H9 (cell line): ENCODE measurements around the gene HOXC13. TPM values are rescaled to one million over a fixed set of nuclear protein-coding genes. Genes with fewer than 3 reads are reported as not detected.

Experiments used
- DNase-seq: peaks from one replicate; pipeline ENCODE4 v3.0.0-alpha.2; 2017
- H2AFZ ChIP-seq: one replicate; pipeline ENCODE4 v1.6.1; 2013; ENCODE audit warnings: mild to moderate bottlenecking, low read length, control low read depth, moderate library complexity
- H2AK5ac ChIP-seq: 2 replicates; pipeline ENCODE4 v1.6.1; 2013; ENCODE audit warnings: low read length, control low read depth, mixed read lengths; ENCODE audit not compliant: insufficient read length
- H2BK120ac ChIP-seq: one replicate; pipeline ENCODE4 v1.6.1; 2013; ENCODE audit warnings: low read depth, mild to moderate bottlenecking, low read length, control low read depth, inconsistent platforms; ENCODE audit not compliant: poor library complexity, severe bottlenecking
- H2BK12ac ChIP-seq: 2 replicates; pipeline ENCODE4 v1.6.1; 2013; ENCODE audit warnings: low read length, control low read depth, mixed read lengths, low read depth; ENCODE audit not compliant: insufficient read length
- H2BK15ac ChIP-seq: 2 replicates; pipeline ENCODE4 v1.6.1; 2013; ENCODE audit warnings: low read depth, low read length, control low read depth
- H2BK20ac ChIP-seq: one replicate; pipeline ENCODE4 v1.6.1; 2013; ENCODE audit warnings: low read depth, mild to moderate bottlenecking, low read length, control low read depth, inconsistent platforms; ENCODE audit not compliant: poor library complexity, severe bottlenecking
- H2BK5ac ChIP-seq: 2 replicates; pipeline ENCODE4 v1.6.1; 2013; ENCODE audit warnings: low read length, control low read depth, mixed read lengths; ENCODE audit not compliant: insufficient read length
- H3K14ac ChIP-seq: 2 replicates; pipeline ENCODE4 v1.6.1; 2013; ENCODE audit warnings: low read length, control low read depth; ENCODE audit not compliant: insufficient read depth
- H3K18ac ChIP-seq: 2 replicates; pipeline ENCODE4 v1.6.1; 2013; ENCODE audit warnings: low read depth, mild to moderate bottlenecking, mixed read lengths, low read length, control low read depth; ENCODE audit not compliant: insufficient read length
- H3K23ac ChIP-seq: 2 replicates; pipeline ENCODE4 v1.6.1; 2013; ENCODE audit warnings: low read length, control low read depth, mixed read lengths, low read depth; ENCODE audit not compliant: insufficient read length
- H3K23me2 ChIP-seq: 2 replicates; pipeline ENCODE4 v1.6.1; 2013; ENCODE audit warnings: low read depth, mild to moderate bottlenecking, mixed read lengths, low read length, control low read depth; ENCODE audit not compliant: insufficient read length, poor library complexity, severe bottlenecking
- H3K27ac ChIP-seq: 2 replicates; pipeline ENCODE4 v1.5.1; 2013; ENCODE audit warnings: low read length, control low read depth, mixed read lengths, low read depth; ENCODE audit not compliant: insufficient read length
- H3K27me3 ChIP-seq: 2 replicates; pipeline ENCODE4 v1.6.1; 2013; ENCODE audit warnings: low read length, control low read depth, inconsistent platforms; ENCODE audit not compliant: insufficient read depth
- H3K4ac ChIP-seq: 2 replicates; pipeline ENCODE4 v1.6.1; 2013; ENCODE audit warnings: low read depth, mild to moderate bottlenecking, control low read depth, inconsistent platforms, low read length, moderate library complexity
- H3K4me1 ChIP-seq: 2 replicates; pipeline ENCODE4 v1.6.1; 2013; ENCODE audit warnings: low read length, control low read depth, inconsistent platforms; ENCODE audit not compliant: insufficient read depth
- H3K4me2 ChIP-seq: 2 replicates; pipeline ENCODE4 v1.6.1; 2013; ENCODE audit warnings: low read length, control low read depth, mixed read lengths; ENCODE audit not compliant: insufficient read length, insufficient read depth
- H3K56ac ChIP-seq: 2 replicates; pipeline ENCODE4 v1.6.1; 2013; ENCODE audit warnings: low read depth, mild to moderate bottlenecking, mixed read lengths, low read length, control low read depth; ENCODE audit not compliant: insufficient read length
- H3K79me1 ChIP-seq: 2 replicates; pipeline ENCODE4 v1.6.1; 2013; ENCODE audit warnings: low read depth, mild to moderate bottlenecking, moderate library complexity, low read length, control low read depth, inconsistent platforms; ENCODE audit not compliant: insufficient read depth, poor library complexity, severe bottlenecking
- H3K79me2 ChIP-seq: 2 replicates; pipeline ENCODE4 v1.6.1; 2013; ENCODE audit warnings: low read length, control low read depth, inconsistent platforms; ENCODE audit not compliant: insufficient read depth
- H3K9ac ChIP-seq: 2 replicates; pipeline ENCODE4 v1.6.1; 2013; ENCODE audit warnings: low read length, control low read depth, mixed read lengths; ENCODE audit not compliant: insufficient read length; ENCODE audit errors: extremely low read depth
- H3K9me3 ChIP-seq: one replicate; pipeline ENCODE4 v1.6.1; 2013; ENCODE audit warnings: low read depth, low read length, inconsistent platforms; ENCODE audit not compliant: control insufficient read depth
- H3T11ph ChIP-seq: one replicate; pipeline ENCODE4 v1.6.1; 2013; ENCODE audit warnings: mild to moderate bottlenecking, low read length, control low read depth, inconsistent platforms
- H4K20me1 ChIP-seq: one replicate; pipeline ENCODE4 v1.6.1; 2013; ENCODE audit not compliant: control insufficient read depth, insufficient read length, insufficient read depth
- H4K5ac ChIP-seq: 2 replicates; pipeline ENCODE4 v1.6.1; 2013; ENCODE audit warnings: low read depth, mild to moderate bottlenecking, mixed read lengths, low read length, control low read depth; ENCODE audit not compliant: insufficient read length
- H4K8ac ChIP-seq: replicated peaks from 2 replicates; pipeline ENCODE4 v1.6.1; 2013; ENCODE audit warnings: low read length, control low read depth, mixed read lengths, low read depth; ENCODE audit not compliant: insufficient read length
- H4K91ac ChIP-seq: 2 replicates; pipeline ENCODE4 v1.6.1; 2013; ENCODE audit warnings: low read depth, mild to moderate bottlenecking, moderate library complexity, mixed read lengths, low read length, control low read depth; ENCODE audit not compliant: insufficient read length
- H3K27ac Mint-ChIP-seq, 3 experiments: 2 replicates in 2 of 3; 3 replicates in 1 of 3; pipeline ENCODE4 v1.8.0; 2020 to 2021; ENCODE audit warnings: mixed read lengths in 3 of 3, mild to moderate bottlenecking in 1 of 3, moderate library complexity in 1 of 3
- H3K27me3 Mint-ChIP-seq: 2 replicates; pipeline ENCODE4 v1.8.0; 2021; ENCODE audit warnings: low read depth, mild to moderate bottlenecking, moderate library complexity, mixed read lengths
- H3K36me3 Mint-ChIP-seq, 3 experiments: 2 replicates in 2 of 3; 3 replicates in 1 of 3; pipeline ENCODE4 v1.8.0; 2020 to 2021; ENCODE audit warnings: low read depth in 3 of 3, mixed read lengths in 3 of 3; ENCODE audit not compliant: insufficient read depth in 1 of 3
- H3K4me1 Mint-ChIP-seq, 2 experiments: 2 replicates each; pipeline ENCODE4 v1.8.0; 2020; ENCODE audit warnings: mixed read lengths in 2 of 2
- H3K4me3 Mint-ChIP-seq, 2 experiments: 2 replicates in 1 of 2; 3 replicates in 1 of 2; pipeline ENCODE4 v1.8.0; 2020 to 2021; ENCODE audit warnings: mild to moderate bottlenecking in 2 of 2, mixed read lengths in 2 of 2, moderate library complexity in 1 of 2
- H3K9me3 Mint-ChIP-seq, 2 experiments: 2 replicates in 1 of 2; 3 replicates in 1 of 2; pipeline ENCODE4 v1.8.0; 2020; ENCODE audit warnings: mild to moderate bottlenecking in 2 of 2, mixed read lengths in 2 of 2, moderate library complexity in 1 of 2
- CTCF ChIP-seq: fragments of 200-600 bp; sonication (generic); conservative IDR thresholded peaks from 3 replicates; pipeline ENCODE4 v1.8.0; 2021; ENCODE audit warnings: antibody characterized with exemption, mild to moderate bottlenecking
- WGBS: extraction: QIAGEN DNeasy Blood & Tissue Kit; methylation state at CpG from one replicate; pipeline ENCODE4 v1.1.7; 2013; ENCODE audit warnings: missing lambda C conversion rate, low lambda C conversion rate, mixed read lengths; ENCODE audit not compliant: insufficient read length; ENCODE audit errors: extremely low coverage; 5-methylcytosine and 5-hydroxymethylcytosine counted together
- total RNA-seq: library from RNA; stranded (reverse); gene quantifications from 2 replicates; pipeline ENCODE4 v1.2.1, GENCODE V29; 2021

Gene HOXC13
- total RNA-seq, 1 experiment from 2014 or later: not detected

DNA sequence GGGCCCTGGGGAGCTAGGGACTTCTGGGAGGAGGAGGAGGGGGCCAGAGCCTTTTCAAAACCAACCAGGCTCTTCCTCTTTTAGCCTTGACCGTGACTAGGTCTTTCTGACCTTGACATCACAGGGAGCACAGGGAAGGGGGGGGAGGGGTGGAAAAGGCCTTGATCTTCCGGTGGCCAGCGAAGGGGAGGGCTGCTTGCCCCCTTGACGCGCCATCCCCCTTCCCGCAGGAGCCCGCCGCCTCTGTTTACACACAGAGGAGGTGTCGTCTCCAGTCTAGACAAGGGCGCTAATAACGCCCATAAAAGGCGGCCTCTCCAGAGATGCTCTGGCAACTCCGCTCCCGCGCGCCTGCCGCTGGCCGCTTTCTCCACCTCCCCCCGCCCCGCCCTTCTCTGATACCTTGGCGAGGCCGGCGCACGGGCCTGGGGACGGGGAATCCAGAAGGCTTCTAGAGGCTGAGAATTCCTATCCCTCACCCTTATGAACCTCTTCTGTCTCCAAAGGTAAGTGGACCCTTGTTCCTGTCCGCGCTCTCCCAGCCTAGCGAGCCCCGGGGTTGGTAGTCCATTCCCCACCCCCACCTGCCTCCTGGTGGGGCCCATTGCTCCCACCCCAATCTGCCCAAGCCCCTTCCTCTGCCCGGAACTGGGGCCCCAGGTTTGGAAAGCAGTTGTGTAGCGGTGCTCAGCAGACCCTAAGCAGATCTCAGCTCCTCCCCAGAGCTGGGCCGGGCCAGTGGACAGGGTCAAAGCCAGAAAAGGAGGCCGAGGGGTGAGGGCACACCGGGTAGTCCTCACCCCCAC lies 11.2 kb downstream of the HOXC13 start:
- Mint-ChIP-seq H3K27ac (no peak overlapping the region; a peak in 1 of 7 replicates), H3K4me3 (no peak overlapping the region), H3K27me3 (peaks cover 100% of the 10 kb centered on the region), H3K36me3 (no peaks in the 10 kb centered on the region), H3K4me1 (peaks cover 6 to 19% of the 10 kb centered on the region in 2 experiments; a peak in 3 of 4 replicates), H3K9me3 (peaks cover 0 to 9% of the 10 kb centered on the region in 2 experiments; a peak in 4 of 5 replicates)
- H3K14ac ChIP-seq: no peak overlapping the region
- no peak overlapping the region for H4K91ac ChIP-seq
- H3K56ac ChIP-seq: no peak overlapping the region
- H2AFZ ChIP-seq: no peak overlapping the region
- no peak overlapping the region for H2BK20ac ChIP-seq
- H2BK120ac ChIP-seq: no peak overlapping the region
- no peak overlapping the region for H2BK15ac ChIP-seq
- no peak for TF ChIP-seq CTCF
- DNase-seq: peak; percentile 72
- no peak overlapping the region for H3K9ac ChIP-seq
- no peak overlapping the region for H3K4me2 ChIP-seq
- no peak overlapping the region for H3T11ph ChIP-seq
- no peak overlapping the region for H3K18ac ChIP-seq
- H3K9me3 ChIP-seq: no peaks in the 10 kb centered on the region
- H4K20me1 ChIP-seq: no peaks in the 10 kb centered on the region
- H4K8ac ChIP-seq: no peak overlapping the region
- H3K4me1 ChIP-seq: no peaks in the 10 kb centered on the region
- no CpG with 5 or more reads among the region's 34 CpGs for WGBS
- H2BK12ac ChIP-seq: no peak overlapping the region
- H2BK5ac ChIP-seq: no peak overlapping the region
- no peak overlapping the region for H2AK5ac ChIP-seq
- no peak overlapping the region for H3K27ac ChIP-seq
- H3K23ac ChIP-seq: no peak overlapping the region
- H3K79me1 ChIP-seq: no peaks in the 10 kb centered on the region
- H3K27me3 ChIP-seq: peaks cover 99% of the 10 kb centered on the region
- no peak overlapping the region for H4K5ac ChIP-seq
- no peak overlapping the region for H3K4ac ChIP-seq
- H3K79me2 ChIP-seq: no peaks in the 10 kb centered on the region
- no peaks in the 10 kb centered on the region for H3K23me2 ChIP-seq
